ENCODE data around the gene TSPAN14.
"Not testable (repeated sequence)": the region's sequence is repeated elsewhere in the genome, so short reads cannot be mapped to it uniquely, and the experiment has no call there.

Gene TSPAN14

DNA sequence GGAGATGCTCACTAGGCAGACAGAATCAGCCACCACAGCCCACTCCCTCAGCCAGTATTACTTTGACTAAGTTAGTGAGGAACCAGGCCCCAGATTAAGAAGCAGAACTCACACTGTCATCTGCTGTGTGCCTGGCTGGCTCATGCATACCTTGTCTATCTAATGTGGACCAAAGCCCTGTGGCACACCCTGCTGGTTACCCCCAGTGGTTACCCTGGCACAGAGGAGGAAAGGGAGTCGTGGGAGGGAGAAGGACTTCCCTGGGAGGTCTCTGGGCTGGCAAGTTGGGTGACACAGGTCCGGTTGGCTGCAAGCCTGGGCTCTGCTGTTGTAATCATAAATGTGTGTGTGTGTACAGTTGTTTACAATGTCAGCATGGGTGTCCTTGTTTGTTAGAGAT lies 76.1 kb downstream of the TSPAN14 start:
- DNase-seq: peak; percentile 58

DNA sequence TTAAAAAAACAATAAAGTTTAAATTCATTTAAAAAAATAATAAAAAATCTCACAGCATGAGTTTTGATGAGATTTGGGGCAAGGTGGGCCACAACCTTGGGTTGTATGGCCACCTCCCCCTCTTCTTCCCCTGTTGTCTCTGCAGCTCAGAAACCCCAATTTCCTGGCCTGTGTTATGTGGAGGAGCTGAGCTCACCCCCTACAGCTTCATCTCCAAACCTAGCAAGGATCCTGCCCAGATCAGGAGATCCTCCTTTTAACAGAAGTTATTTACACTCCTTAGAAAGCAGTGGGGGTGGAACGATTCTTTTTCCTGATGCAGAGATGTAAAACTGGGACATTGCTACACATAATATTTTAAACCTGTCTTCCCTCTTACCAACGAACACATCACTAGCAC lies 76.7 kb downstream of the TSPAN14 start:
- DNase-seq: no peak

DNA sequence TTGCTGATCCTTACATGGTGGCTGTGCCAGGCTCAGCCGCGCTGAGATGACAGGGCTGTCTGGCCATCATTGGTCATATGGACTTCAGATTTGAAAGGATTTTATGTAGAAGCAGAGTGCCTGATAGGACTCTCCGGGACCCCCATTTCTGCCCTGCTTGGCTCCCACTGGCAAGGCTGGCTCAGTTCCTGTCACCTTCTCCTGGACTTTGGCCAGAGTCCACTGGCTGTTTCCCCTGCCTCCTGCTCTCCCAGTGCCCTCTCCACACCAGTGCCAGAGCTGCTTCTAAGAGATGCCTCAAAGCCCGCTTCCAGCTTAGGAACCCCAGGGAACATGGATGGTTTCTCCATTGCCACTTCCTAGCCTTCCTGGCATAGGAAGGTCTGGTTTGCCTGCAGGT lies 78.5 kb downstream of the TSPAN14 start:
- DNase-seq: no peak

DNA sequence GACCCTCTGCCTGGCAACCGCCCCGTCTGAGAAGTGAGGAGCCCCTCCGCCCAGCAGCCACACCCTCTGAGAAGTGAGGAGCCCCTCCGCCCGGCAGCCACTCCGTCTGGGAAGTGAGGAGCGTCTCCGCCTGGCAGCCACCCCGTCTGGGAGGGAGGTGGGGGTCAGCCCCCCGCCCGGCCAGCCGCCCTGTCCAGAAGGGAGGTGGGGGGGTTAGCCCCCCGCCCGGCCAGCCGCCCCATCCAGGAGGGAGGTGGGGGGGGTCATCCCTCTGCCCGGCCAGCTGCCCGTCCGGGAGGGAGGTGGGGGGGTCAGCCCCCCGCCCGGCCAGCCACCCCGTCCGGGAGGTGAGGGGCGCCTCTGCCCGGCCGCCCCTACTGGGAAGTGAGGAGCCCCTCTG lies 79.9 kb downstream of the TSPAN14 start:
- DNase-seq: not testable (repeated sequence)

DNA sequence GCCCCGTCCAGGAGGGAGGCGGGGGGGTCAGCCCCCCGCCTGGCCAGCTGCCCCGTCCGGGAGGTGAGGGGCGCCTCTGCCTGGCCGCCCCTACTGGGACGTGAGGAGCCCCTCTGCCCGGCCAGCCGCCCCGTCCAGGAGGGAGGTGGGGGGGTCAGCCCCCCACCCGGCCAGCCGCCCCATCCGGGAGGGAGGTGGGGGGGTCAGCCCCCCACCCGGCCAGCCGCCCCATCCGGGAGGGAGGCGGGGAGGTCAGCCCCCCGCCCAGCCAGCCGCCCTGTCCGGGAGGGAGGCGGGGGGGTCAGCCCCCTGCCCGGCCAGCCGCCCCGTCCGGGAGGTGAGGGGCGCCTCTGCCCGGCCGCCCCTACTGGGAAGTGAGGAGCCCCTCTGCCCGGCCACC lies 80.5 kb downstream of the TSPAN14 start:
- not testable (repeated sequence) for DNase-seq

DNA sequence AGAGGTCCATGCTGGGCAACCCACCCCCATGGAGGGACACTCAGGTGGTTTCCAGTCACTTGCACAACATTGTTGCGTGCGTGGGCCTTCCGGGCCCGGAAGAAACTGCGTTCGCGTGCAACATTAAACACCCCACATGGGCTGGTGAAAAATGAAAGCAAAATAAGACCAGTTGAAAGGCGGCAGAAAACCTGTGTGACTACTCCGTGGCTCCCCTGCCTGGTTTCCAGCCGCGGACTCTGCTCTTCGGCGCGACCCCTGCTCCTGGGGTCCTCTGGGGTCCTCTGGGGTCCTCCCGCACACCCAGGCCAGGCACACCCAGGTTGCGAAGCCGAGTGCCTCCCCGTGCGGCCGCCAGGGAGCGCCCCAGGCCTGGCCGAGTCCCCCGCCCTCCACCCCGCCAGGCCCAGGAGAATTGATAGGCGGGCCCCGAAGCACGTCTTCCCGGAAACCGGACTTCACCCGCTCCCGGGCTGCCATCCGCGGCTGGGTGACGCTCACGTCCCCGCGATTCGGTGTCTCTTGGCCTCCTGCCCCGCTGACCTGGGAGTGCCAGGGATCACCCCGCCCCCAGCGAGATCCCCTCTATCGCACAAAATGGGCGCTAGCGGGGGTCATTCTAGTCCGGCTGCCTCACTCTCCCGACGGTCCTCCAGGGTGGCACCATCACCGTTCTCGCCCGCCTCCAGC lies 81.7 kb downstream of the TSPAN14 start:
- DNase-seq: peak; percentile 89

DNA sequence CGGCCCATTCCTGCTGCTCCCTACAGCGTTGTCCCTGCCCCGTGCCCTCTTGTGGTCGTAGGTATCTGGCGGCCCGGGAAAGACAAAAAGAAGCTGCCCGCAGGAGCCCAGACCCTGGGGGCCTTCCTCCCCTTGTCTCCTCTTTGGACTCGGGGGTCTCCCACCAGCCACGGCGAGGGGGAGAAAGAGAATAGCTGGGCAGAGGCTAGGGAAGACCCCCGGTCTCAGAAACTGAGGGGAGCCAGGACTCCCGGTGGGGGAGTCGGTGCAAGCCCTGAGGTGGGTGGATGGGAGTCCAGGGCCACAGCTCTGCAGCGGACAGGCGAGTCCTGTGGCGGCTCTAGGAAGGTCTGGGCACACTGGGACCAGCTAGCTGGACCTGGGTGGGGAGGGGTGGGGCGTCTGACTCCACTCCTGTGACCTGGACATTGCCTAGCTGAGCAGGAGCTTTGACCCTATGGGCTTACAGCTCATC lies 82.3 kb downstream of the TSPAN14 start:
- no peak for DNase-seq

DNA sequence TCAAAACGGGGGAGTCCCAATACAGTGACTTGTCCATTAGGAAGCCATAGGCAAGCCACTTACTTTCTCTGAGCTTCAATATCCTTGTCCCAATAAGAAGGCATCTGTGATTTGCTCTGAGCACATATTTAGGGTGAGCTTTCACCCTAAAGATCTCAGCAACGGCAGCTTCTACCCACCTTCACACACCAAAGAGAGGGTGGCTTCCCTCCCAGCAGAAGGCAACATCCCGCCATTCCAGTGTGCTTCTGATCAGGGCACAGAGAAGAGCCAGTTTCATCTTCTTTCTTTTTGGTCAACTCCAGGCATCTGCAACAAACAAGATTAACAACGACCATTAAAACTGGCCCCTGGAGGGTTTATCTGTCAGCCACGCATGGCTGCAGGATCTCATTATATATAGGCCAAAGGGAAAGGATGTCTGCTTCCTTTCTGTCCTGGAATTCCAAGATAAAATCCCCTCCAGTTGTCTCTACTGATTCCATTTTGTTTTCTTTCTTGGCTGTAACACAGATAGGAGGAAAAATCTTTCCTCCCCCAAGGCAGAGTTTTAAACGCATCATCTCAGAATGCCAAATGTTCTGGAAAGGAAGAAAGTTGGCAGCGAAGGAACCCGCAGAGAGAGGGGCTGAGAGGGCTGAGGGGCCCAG lies 83.1 kb downstream of the TSPAN14 start:
- no peak for DNase-seq

DNA sequence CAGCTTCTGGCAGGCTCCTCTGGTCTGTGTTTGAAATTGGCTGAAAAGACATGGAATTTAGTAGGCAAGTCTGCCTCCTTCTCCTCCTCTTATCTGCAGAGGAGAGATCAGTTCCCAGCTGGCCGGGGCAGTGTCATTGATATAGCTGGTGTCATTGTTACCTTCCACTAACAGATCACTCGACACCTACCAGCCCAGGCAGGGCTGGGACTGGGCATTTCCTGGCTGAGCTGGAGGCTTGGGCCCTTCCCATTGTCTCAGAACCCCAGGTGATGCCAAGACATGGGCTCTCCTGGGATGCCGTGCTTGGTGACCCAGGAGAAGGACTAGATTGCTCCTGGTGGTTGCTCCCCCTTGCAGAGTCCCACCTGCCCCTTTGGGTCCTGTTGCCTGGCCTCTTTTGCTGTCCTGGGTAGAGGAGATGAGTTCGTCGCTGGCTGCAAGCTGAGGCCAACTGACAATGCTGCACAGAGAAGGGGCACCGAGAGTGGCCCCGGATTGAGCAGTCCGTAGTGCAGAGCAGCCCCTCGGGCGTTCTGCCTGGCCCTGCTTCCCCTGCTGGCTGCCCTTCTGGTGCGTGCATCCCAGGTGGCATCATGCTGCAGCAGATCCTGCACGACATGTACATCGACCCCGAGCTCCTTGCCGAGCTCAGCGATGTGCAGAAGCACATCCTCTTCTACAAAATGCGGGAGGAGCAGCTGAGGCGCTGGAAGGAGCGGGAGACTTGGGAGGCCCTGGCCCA lies 83.8 kb downstream of the TSPAN14 start, which contains the start of gene SH2D4B:
Gene SH2D4B, plus strand, starts transcription at position 167 of the 745 bp plus-strand sequence. Its CDS starts 430 bp downstream, at position 597.
- no peak for DNase-seq

DNA sequence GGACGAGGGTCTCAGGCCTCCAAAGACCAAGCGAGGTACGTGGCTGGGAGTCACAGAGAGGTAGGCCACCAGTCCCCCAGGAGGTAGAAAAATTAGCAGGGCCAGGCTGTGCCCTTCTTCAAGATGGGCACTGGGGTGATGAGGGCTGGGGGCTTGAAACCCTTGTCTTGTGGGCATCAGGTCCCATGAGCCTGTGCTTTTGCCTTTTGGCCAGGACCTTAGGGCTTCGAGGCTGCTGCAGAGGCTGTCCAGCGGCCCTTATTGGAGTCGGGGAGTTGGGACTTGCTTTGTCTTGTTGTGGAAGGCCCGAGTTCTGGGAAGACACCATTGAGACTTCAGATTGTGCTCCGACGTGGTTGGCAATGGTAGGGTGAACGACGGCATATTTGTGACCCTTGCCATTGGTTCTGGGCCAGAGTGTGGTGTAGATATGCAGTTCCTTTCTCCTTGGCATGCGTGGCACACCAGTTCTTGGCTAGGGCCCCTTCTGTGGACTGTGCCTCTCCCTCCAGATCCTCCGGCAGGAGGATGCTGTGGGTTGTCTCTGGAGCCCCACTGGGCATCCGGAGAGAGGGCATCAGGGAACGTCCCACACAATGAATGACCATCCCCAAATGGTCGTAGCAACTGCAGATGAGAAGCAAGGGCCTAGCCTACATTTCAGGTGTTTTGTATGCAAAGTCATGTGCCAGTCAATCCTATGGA lies 84.5 kb downstream of the TSPAN14 start:
- DNase-seq: no peak

DNA sequence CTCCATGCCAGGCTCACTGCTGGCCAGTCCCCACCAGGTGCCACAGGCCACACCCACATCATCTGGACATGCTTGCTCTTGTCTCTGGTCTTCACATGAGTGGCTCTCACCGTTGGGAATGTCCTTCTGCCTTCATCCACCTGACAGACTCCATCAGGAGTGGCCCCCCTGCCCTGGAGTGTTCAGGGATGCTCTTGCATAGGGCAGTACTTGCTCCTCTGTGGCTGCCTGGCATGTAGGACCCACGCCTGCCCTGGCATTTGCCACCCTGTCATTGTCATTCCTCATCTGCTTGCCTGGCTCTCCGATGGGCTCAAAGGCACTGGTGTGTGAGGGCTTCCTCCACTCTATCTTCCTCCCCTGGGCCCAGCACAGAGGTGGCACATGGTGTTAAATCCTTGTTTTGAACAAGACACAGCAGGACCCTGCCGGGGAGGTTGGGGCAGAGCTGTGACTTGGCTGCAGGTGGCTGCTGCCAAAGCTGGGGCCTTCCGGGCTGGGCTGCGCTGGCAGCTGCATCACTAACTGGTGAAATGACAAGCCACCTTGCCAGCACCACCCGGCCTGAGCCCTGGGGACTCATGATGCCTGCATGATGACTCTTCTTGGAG lies 85.4 kb downstream of the TSPAN14 start:
- no peak for DNase-seq

DNA sequence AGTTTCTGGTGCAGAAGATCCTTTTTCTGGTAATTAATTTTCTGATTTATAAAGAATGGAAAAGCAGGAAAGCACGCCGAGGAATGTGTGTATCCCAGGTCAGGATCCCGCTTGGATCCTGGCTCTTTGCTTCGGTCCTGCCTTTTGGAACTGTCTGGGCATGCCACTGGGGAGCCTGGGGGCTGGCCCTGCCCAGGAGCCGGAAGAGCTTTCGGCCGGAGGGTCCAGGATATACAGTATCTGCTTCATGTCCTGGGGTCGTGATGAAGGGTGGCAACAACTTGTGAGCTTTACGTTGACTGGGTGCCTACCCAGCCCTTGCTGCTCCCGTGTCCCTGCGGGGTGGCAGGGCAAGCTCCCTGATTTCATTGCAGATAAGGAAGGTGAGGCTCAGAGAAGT lies 86.0 kb downstream of the TSPAN14 start:
- DNase-seq: no peak

DNA sequence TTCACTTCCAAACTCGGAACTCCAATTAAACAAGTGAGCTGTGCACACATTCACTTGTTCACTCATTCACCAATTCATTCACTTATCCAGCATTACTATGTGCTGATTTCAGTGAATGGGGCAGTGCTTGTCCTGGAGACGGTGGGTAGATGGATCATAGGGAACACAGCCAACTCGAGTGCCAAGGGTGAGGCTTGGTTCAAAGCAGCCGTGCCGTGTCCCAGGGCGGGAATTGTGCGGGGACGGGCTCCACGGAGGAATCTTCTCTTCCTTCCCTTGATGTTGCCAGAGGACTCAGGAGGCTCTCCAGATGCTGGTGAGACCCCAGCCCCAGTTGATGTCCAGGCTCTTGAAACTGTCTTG lies 86.5 kb downstream of the TSPAN14 start:
- no peak for DNase-seq

DNA sequence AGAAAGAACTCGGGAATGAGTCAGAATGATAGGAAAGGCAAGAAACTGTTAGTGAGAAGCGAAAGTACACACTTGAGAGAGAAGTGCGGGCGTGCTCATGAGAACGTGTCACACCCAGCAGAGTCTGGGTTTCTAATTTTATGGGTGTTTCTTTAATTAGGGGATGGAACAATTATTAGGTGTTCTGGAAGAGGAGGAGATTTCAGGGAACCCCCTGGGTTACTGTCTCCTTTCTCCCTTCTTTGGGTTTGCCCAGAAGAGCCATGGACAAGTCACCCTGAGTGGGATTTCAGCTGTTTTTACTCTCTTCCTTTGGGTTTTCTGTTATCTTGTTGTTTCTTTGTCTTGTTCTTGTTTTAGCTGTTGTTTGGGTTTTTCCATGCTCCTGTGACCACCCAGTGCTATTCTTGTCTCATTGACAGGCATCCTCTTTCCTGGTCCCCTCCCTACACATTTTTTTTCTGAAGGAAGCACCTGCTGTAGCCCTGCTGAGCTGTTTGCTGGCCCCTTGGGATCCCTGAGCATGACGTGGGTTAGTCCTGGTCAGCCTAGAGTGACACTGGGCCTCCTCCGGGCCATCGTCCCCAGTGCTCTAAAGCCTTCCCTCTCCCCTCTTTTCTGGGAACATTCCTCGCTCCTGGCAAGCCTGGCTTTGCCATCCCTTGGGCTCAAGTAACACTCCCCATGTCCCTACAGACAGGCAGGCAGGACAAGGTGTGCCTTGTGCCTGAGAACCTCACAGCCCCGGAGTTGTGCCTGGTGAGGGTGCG lies 87.1 kb downstream of the TSPAN14 start:
- peak; percentile 33 for DNase-seq

DNA sequence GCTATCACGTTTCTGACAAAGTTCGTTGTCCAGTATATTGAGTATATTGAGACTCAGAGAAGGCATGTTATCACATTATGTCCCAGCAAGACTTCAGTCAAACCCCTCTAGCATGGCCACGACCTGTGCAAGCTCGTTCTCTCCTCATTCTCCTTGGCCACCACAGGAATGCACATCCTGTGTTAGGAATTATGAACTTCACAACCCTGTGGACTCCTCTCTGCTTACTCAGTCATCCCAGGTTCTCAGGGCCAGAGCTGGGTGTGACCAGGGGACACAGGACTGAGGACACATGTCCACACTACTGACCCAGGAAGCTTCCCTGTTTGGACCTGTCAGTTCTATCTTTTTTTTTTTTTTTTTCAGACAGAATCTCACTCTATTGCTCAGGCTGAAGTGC lies 87.9 kb downstream of the TSPAN14 start:
- no peak for DNase-seq

DNA sequence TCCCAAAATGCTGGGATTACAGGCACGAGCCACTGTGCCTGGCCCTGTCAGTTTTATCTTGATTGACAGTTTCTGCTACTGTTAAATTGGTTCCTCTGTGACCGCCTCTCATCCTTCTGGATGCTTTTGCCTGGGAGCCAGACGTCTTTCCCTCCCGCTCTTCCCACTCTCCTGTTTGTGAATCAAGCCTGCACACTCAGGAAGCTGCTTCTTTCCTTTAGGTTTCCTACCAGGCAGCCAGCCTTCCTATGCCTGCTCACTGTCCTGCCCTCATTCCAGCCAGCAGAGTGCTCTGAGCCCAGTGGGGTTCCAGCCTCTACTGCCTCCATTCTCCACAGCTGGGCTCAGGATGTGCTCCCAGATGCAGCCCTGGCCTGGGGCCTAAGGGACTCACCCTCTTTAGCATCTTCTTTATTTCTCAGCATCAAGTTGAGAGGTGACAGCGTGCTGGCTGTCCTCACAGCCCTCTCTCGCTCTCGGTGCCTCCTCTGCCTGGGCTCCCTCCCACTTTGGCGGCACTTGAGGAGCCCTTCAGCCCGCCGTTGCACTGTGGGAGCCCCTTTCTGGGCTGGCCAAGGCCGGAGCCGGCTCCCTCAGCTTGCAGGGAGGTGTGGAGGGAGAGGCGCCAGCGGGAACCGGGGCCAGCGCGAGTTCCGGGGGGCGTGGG lies 88.7 kb downstream of the TSPAN14 start:
- no peak for DNase-seq

DNA sequence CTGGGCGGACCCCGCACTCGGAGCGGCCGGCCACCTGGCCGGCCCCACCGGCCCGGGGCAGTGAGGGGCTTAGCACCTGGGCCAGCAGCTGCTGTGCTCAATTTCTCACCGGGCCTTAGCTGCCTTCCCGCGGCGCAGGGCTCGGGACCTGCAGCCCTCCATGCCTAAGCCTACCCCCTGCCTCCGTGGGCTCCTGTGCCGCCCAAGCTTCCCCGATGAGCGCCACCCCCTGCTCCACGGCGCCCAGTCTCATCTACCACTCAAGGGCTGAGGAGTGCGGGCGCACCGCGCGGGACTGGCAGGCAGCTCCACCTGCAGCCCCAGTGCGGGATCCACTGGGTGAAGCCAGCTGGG lies 89.2 kb downstream of the TSPAN14 start:
- DNase-seq: not testable (repeated sequence)

DNA sequence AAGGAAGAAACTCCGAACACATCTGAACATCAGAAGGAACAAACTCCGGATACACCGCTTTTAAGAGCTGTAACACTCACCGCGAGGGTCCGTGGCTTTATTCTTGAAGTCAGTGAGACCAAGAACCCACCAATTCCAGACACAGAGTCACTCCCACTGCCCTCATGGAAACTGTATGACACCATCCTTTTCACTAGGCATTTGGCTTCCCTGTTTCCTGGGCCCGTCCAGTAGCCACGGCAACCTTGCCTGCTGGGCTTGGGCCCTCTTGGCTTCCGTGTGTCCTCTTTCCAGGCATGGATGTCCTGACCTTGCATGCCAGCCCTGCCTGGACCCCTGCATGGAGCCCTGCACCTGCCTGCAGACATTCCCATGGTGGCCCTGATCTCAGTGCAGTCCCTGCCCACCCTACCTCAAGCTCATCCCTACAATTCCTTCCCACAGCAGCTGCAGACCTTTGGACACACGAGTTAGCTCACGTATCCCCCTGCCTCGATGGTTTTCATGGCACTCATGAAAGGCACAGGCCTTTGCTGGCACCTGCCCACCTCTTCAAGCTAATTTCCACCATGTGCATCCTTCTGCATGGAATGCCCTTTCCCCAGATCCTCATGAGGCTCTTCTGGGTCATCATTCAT lies 90.3 kb downstream of the TSPAN14 start:
- DNase-seq: no peak

DNA sequence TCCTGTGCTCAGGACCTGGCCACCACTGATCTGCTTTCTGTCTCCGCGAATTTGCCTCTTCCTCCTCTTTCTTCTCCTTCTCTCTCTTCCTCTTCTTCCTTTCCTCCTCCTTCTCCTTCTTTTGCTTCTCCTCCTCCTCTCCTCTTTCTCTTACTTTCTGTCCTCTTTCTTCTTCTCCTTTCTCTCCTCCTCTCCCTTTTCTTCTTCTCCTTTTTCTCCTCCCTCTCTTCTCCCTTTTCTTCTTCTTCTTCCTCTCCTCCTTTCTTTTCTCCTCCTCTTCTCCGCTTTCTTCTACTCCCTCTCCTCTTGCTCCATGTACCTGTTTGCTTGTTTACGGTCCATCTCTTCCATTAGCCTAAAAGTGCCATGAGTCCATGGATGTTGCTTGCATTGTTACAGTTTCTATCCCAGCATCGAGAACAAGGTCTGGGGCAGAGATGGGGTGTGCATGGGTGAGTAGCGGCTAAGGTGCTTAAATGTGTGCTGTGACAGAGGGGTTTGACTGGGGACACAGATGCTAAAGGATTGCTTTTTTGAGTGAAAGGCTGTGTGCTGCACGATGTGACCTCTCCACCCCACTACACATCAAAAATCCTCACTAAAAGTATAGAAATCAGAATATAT lies 91.3 kb downstream of the TSPAN14 start:
- no peak for DNase-seq

DNA sequence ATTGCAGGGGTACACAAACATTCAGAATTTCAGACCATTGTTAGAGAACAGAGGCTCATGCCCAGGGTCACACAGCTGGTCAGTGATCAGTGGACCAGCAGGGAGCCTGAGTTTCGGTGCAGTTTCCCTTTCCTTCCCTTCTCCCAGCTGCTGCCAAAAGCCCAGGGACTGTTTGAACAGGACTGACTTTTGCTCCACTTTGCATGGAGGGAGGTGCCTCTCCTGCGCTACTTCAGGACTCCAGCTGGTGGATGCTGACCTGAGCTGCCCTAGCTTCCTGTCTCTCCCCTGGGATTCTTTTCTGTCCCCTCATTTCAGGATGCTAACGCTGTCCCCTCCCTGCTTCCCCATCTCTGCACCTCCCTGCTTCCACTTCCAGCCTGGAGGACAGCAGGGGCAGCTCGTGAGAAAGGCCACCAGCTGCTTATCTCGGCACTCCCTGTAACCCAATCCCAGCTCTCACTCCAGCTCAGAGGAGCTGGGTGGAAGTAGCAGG lies 98.1 kb downstream of the TSPAN14 start:
- DNase-seq: no peak

All from activated CD4-positive, alpha-beta T cell treated with anti-CD3 and anti-CD28 coated beads, Interleukin-10, Interleukin-2, amounts not matched to agents 100 ng/mL and 50 ng/mL, durations not matched to agents 16 hours and 8 hours (primary cell).